ENCODE measurements around the gene UBASH3A.

- TF ChIP-seq CTCF (conservative IDR thresholded peaks at IDR 0.05) (no peak), ZFX (IDR thresholded peaks at IDR 0.05) (no peak)
Observed at GRCh38 chr21:42455754-42456440, 52.2 kb downstream of the UBASH3A start.
